Skeletal muscle cell (primary cell): Measurements from ENCODE around the gene AQP4.

ENCODE experiments used
- DNase-seq: peaks from one replicate; pipeline ENCODE4 v3.0.0-alpha.2; 2010; ENCODE audit warnings: low read depth
- H3K4me3 ChIP-seq: 2 replicates; pipeline ENCODE4 v1.5.1; 2011; ENCODE audit warnings: low read depth, mild to moderate bottlenecking, control low read depth, low read length, moderate library complexity

The AQP4 gene

GRCh38 chr18:26853401-26853800 lies 12.1 kb downstream of the AQP4 start:
- DNase-seq, result no peak
- H3K4me3 ChIP-seq, result no peak overlapping the region

DNA sequence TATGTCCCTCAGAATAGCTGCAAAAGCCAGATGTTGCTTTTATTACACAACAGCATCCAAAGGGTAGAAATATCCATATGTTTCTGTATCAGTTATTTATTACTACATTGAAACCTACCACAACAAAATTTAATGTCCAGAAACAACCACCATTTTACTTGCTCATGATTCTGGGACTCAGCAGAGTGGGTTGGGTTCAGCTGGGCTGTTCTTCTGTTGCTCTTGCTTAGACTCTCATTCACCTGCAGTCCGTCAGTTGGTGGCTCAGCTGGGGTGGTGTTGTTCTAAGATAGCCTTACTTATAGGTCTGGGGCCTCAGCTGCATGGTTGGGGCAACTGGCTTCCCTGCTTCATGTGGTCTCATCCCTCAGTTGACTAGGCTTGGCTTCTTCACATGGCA lies 21.7 kb downstream of the AQP4 start:
- no peak overlapping the region for H3K4me3 ChIP-seq
- no peak for DNase-seq

DNA sequence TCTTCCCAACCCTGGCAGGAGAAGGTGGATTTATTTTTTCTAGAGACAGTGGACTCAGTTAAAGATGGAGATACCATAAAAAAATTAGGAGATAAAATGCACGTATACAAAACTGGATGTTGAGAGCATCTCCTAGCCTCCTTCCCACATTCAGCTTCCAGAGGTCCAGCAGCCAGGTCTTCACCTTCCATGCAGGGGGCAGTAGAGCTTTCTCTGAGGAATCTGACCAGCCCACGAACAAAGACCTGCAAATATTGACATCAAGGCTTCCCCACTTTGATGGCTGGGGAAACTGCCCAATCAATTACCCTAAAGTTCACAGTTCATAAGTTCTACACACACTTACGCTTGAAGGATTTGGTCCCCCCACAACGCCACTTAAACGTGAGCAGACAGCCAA lies 24.5 kb downstream of the AQP4 start:
- no peak overlapping the region for H3K4me3 ChIP-seq
- no peak for DNase-seq

- H3K4me3 ChIP-seq, result no peak overlapping the region
- DNase-seq, result no peak
Observed at GRCh38 chr18:26839609-26840008, 25.9 kb downstream of the AQP4 start.

DNA sequence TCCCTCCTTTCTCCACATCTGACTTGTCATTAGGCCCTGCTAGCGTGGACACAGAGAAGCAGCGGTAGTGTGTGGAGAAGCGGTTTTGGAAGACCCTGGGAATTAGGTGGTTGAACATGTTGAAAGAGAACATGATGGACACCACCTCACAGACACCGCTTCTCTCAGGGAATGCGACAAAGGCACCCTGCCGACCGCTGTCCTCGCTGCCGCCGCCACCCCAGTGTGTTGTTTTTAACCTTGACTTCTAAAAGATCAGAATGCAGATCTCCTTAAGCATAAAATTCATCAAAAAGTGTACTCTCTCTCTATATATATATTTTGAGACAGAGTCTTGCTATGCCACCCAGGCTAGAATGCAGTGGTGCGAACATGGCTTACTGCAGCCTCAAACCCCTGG lies 33.2 kb downstream of the AQP4 start:
- no peak overlapping the region for H3K4me3 ChIP-seq
- no peak for DNase-seq

DNA sequence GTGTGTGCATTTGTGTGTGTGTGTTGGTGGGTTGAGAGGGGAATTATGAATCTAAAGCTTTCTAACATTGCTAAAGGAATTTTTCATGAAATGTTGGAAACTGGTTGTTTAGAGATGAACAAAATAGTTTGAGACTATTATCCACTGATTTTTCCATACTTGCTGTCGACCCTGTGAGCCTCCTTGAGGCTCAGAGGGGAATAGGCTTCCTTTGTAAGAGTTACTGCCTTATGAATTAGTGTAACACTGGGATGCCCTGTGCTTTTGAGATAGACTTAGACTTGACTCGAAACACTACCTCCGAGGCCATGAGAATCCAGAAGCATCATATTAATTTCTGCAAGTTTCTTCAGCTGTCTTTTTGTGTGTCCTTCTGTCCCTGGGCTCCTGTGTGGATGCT lies 37.9 kb downstream of the AQP4 start:
- DNase-seq, result no peak
- no peak overlapping the region for H3K4me3 ChIP-seq

- no peak for DNase-seq
- no peak overlapping the region for H3K4me3 ChIP-seq
Observed at GRCh38 chr18:26826656-26827235, 38.8 kb downstream of the AQP4 start.

DNA sequence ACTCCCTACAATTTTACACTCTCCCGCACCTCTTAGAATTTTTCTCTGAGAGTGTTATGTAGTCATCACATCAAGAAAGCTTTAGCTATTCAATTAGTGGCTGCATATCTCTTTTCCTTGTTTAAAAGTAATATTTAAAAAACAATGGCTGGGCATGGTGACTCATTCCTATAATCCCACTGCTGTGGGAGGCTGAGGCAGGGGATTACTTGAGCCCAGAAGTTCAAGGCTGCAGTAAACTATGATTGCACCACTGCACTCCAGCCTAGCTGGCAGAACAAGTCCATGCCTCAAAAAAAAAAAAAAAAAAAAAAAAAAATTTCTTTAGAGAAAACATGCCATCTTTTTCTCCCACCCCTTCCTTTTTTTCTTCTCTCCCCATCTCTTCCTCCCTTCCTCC lies 44.3 kb downstream of the AQP4 start:
- no peak for DNase-seq
- no peak overlapping the region for H3K4me3 ChIP-seq

GRCh38 chr18:26819046-26819445 lies 46.5 kb downstream of the AQP4 start:
- H3K4me3 ChIP-seq, result no peak overlapping the region
- no peak for DNase-seq

GRCh38 chr18:26818461-26818860 lies 47.0 kb downstream of the AQP4 start:
- no peak for DNase-seq
- H3K4me3 ChIP-seq, result no peak overlapping the region

DNA sequence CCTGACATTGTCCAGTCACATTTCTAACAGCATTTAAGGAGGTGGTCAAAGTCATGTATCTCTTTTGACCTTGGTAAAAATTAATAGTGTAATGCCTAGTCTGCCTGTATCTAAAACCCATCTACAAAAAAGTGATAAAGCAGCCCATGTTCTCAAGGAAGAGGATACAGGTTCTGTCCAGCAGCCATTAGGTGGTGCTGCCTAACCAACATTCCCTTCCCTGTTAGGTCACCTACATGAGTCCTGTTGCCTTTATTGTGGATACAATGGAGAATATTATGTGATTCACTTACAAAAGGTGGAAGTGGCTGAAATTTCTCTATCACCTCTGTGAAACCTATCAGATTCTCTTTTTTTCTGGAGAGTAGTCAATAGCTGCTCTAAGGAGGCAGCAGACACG lies 52.5 kb downstream of the AQP4 start:
- no peak overlapping the region for H3K4me3 ChIP-seq
- DNase-seq, result no peak

DNA sequence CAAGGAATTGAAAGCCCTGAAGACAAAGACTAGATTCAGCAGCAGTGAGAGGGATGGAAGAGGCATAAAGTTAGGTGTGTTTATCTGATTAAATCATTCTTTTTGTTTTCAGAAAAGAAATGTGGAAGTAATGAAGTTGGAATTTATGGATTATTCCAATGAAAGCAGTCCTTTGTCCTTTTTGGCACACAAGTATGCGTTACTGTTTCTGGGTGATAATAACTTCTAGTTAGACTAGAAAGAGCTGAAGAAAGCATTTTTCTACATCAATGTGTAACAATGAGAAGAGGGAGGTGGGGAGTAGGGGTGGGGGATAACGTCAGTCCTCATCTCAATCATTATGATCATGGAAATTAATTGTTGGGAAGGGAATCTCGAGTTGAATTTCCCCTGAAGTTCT lies 53.0 kb downstream of the AQP4 start:
- no peak for DNase-seq
- no peak overlapping the region for H3K4me3 ChIP-seq

- H3K4me3 ChIP-seq, result no peak overlapping the region
- DNase-seq, result no peak
Observed at GRCh38 chr18:26809346-26809745, 56.2 kb downstream of the AQP4 start.

GRCh38 chr18:26806224-26806623 lies 59.3 kb downstream of the AQP4 start:
- DNase-seq, result no peak
- no peak overlapping the region for H3K4me3 ChIP-seq

GRCh38 chr18:26804519-26804918 lies 61.0 kb downstream of the AQP4 start:
- H3K4me3 ChIP-seq, result no peak overlapping the region
- DNase-seq, result no peak

DNA sequence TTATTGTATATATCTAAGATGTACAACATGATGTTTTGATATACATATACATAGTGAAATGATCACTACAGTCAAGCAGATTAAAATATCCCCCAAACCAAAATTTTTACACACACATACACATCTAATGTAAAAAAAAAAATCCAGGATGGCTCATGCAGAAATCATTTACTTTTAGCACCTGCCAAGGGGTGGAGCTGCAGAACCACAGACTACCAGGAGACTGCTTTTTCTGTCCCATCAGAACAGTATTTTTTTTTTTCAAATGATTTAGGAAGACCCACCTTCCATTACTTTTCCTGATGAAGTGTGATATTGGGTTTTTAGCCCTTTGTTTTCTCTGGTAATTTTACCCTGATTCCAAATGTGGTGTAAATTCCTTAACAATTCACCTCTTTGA lies 61.9 kb downstream of the AQP4 start:
- no peak overlapping the region for H3K4me3 ChIP-seq
- DNase-seq, result no peak

DNA sequence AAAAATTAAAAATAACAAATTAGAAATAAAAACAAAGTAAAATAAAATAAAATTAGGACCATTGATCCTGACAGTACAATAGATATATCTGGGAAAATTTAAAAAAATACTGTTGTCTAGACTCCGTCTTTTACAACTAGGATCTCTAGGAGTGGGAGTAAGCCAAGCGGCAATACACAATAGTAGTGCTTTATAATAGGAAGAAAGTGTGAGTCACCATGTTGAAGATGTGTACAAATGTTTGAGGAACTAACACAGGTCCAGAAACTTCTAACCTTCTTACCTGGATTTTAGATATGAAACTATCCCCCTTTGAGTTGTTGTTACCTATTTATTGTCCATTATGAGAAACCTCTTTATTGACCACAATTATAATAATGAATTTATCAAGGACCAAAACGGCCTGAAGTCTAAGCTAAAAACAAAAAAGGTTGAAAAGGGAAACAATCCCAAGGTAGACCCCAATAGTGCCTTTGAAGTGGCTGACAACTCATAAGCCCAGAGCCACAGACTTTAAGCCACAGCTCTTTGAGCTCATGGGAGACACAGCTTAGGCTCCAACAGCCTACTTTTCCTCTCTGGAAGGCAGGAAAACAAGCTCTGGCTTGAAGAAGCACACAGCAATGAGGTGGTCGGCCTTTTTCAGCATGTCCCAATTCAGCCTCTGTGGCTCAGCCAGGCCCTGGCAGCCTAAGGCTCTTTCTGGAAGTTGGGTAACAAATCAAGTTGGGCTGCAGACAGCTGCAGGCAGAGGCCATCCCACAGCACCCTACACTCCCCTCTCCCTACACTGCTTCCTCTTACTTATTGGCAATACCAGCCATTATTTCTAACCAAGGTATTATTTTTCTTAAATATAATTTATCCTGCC lies 62.9 kb downstream of the AQP4 start:
- H3K4me3 ChIP-seq, result no peak overlapping the region
- DNase-seq, result no peak
